Karpas-422 (cell line): Measurements from ENCODE around the gene PRODH2. TPM values are rescaled to one million over a fixed set of nuclear protein-coding genes. Genes with fewer than 3 reads are reported as not detected.

ENCODE experiments used
- DNase-seq: peaks from one replicate; pipeline ENCODE4 v3.0.0-alpha.2; 2015
- H2AFZ ChIP-seq: fragments of 200-600 bp; sonication (generic); 2 replicates; pipeline ENCODE4 v1.6.1; 2014; ENCODE audit warnings: antibody characterized with exemption, low read length, mixed read lengths
- H3K27ac ChIP-seq: fragments of 200-600 bp; sonication (generic); 2 replicates; pipeline ENCODE4 v1.5.1; 2014; ENCODE audit warnings: mild to moderate bottlenecking, low read length, moderate library complexity
- H3K27me3 ChIP-seq: fragments of 200-600 bp; sonication (generic); 2 replicates; pipeline ENCODE4 v1.6.1; 2014; ENCODE audit warnings: low read length, mixed read lengths
- H3K36me3 ChIP-seq: fragments of 200-600 bp; sonication (generic); 2 replicates; pipeline ENCODE4 v1.6.1; 2014; ENCODE audit warnings: low read length, mixed read lengths; ENCODE audit not compliant: insufficient read depth
- H3K4me1 ChIP-seq: fragments of 200-600 bp; sonication (generic); 2 replicates; pipeline ENCODE4 v1.6.1; 2014; ENCODE audit warnings: mild to moderate bottlenecking, low read length, mixed read lengths
- H3K4me2 ChIP-seq: fragments of 200-600 bp; sonication (generic); 2 replicates; pipeline ENCODE4 v1.6.1; 2014; ENCODE audit warnings: low read length, low read depth, mild to moderate bottlenecking; ENCODE audit not compliant: poor library complexity, severe bottlenecking
- H3K4me3 ChIP-seq: fragments of 200-600 bp; sonication (generic); 2 replicates; pipeline ENCODE4 v1.5.1; 2014; ENCODE audit warnings: mild to moderate bottlenecking, antibody characterized with exemption, low read length, mixed read lengths
- H3K79me2 ChIP-seq: fragments of 200-600 bp; sonication (generic); 2 replicates; pipeline ENCODE4 v1.6.1; 2014; ENCODE audit warnings: mild to moderate bottlenecking, low read length, mixed read lengths
- H3K9ac ChIP-seq: fragments of 200-600 bp; sonication (generic); 2 replicates; pipeline ENCODE4 v1.6.0; 2014; ENCODE audit warnings: low read length
- H3K9me2 ChIP-seq: fragments of 200-600 bp; sonication (generic), shearing (Covaris generic); replicated peaks from 2 replicates; pipeline ENCODE4 v1.6.0; 2014; ENCODE audit warnings: mild to moderate bottlenecking, low read length, moderate library complexity; ENCODE audit not compliant: insufficient read depth
- H3K9me3 ChIP-seq: fragments of 300-700, 200-600 bp; sonication (generic); 2 replicates; pipeline ENCODE4 v1.6.1; 2014; ENCODE audit warnings: low read length, mixed read lengths
- H4K20me1 ChIP-seq: fragments of 200-600 bp; sonication (generic); 2 replicates; pipeline ENCODE4 v1.6.1; 2014; ENCODE audit warnings: mild to moderate bottlenecking, antibody characterized with exemption, low read length, low read depth; ENCODE audit not compliant: insufficient read depth
- total RNA-seq: library from RNA; depleted of rRNA; stranded (reverse); fragments of >200 nt; shearing (Covaris generic); gene quantifications from 2 replicates; pipeline ENCODE4 v1.2.3, GENCODE V29; 2014; ENCODE audit warnings: low replicate concordance

The PRODH2 gene
- total RNA-seq, 1 experiment from 2014 or later, result not detected

- H3K4me3 ChIP-seq, result no peak overlapping the region
- H3K9me2 ChIP-seq, result no peaks in the 10 kb centered on the region
- no peaks in the 10 kb centered on the region for H3K36me3 ChIP-seq
- no peak overlapping the region for H2AFZ ChIP-seq
- no peak overlapping the region for H3K9ac ChIP-seq
- H3K79me2 ChIP-seq, result no peaks in the 10 kb centered on the region
- H3K4me1 ChIP-seq, result no peaks in the 10 kb centered on the region
- no peak overlapping the region for H3K27ac ChIP-seq
- H3K9me3 ChIP-seq, result no peaks in the 10 kb centered on the region
- no peaks in the 10 kb centered on the region for H4K20me1 ChIP-seq
- no peak overlapping the region for H3K4me2 ChIP-seq
- H3K27me3 ChIP-seq, result no peaks in the 10 kb centered on the region
- no peak for DNase-seq
Measured at GRCh38 chr19:35813043-35813890, 622 bp upstream of the PRODH2 start.

GRCh38 chr19:35811317-35812219 is 1.1 kb downstream of the PRODH2 start:
- Histone ChIP-seq H3K36me3 (no peaks in the 10 kb centered on the region), H3K4me3 (no peak overlapping the region), H3K9ac (no peak overlapping the region), H3K79me2 (no peaks in the 10 kb centered on the region), H3K9me2 (no peaks in the 10 kb centered on the region), H3K9me3 (no peaks in the 10 kb centered on the region), H2AFZ (no peak overlapping the region), H3K27ac (no peak overlapping the region), H4K20me1 (no peaks in the 10 kb centered on the region), H3K4me1 (no peaks in the 10 kb centered on the region), H3K4me2 (no peak overlapping the region), H3K27me3 (no peaks in the 10 kb centered on the region)
- DNase-seq, result no peak

GRCh38 chr19:35807633-35808032 is 5.0 kb downstream of the PRODH2 start:
- Histone ChIP-seq H3K4me1 (no peaks in the 10 kb centered on the region), H2AFZ (no peak overlapping the region), H3K9me3 (no peaks in the 10 kb centered on the region), H3K79me2 (no peaks in the 10 kb centered on the region), H3K9me2 (no peaks in the 10 kb centered on the region), H3K4me3 (no peak overlapping the region), H3K9ac (no peak overlapping the region), H3K36me3 (no peaks in the 10 kb centered on the region), H3K27ac (no peak overlapping the region), H4K20me1 (no peaks in the 10 kb centered on the region), H3K4me2 (no peak overlapping the region), H3K27me3 (no peaks in the 10 kb centered on the region)
- DNase-seq, result no peak

GRCh38 chr19:35806597-35806996 is 6.0 kb downstream of the PRODH2 start:
- Histone ChIP-seq H3K9ac (no peak overlapping the region), H2AFZ (no peak overlapping the region), H3K4me2 (no peak overlapping the region), H3K9me3 (no peaks in the 10 kb centered on the region), H3K27ac (no peak overlapping the region), H3K27me3 (no peaks in the 10 kb centered on the region), H3K4me3 (no peak overlapping the region), H4K20me1 (no peaks in the 10 kb centered on the region), H3K4me1 (no peaks in the 10 kb centered on the region), H3K9me2 (no peaks in the 10 kb centered on the region), H3K79me2 (no peaks in the 10 kb centered on the region), H3K36me3 (no peaks in the 10 kb centered on the region)
- no peak for DNase-seq

- Histone ChIP-seq H3K4me3 (no peak overlapping the region), H4K20me1 (no peaks in the 10 kb centered on the region), H3K36me3 (no peaks in the 10 kb centered on the region), H3K9me3 (no peaks in the 10 kb centered on the region), H3K4me2 (no peak overlapping the region), H3K9ac (no peak overlapping the region), H3K79me2 (no peaks in the 10 kb centered on the region), H3K9me2 (no peaks in the 10 kb centered on the region), H2AFZ (no peak overlapping the region), H3K27ac (no peak overlapping the region), H3K27me3 (no peaks in the 10 kb centered on the region), H3K4me1 (no peaks in the 10 kb centered on the region)
- no peak for DNase-seq
Measured at GRCh38 chr19:35805526-35806102, 7.0 kb downstream of the PRODH2 start.

- Histone ChIP-seq H3K79me2 (no peaks in the 10 kb centered on the region), H2AFZ (no peak overlapping the region), H3K9ac (no peak overlapping the region), H3K4me1 (no peaks in the 10 kb centered on the region), H3K4me2 (no peak overlapping the region), H3K36me3 (no peaks in the 10 kb centered on the region), H3K4me3 (no peak overlapping the region), H3K9me2 (no peaks in the 10 kb centered on the region), H3K27me3 (no peaks in the 10 kb centered on the region), H4K20me1 (no peaks in the 10 kb centered on the region), H3K27ac (no peak overlapping the region), H3K9me3 (no peaks in the 10 kb centered on the region)
- no peak for DNase-seq
Measured at GRCh38 chr19:35801828-35802227, 10.8 kb downstream of the PRODH2 start.

GRCh38 chr19:35797663-35798062 is 15.0 kb downstream of the PRODH2 start:
- no peak overlapping the region for H3K4me2 ChIP-seq

More at GRCh38 chr19:35797663-35798062, 15.0 kb downstream of the PRODH2 start:
- no peaks in the 10 kb centered on the region for H4K20me1 ChIP-seq
- H3K9me3 ChIP-seq, result no peaks in the 10 kb centered on the region
- H3K36me3 ChIP-seq, result no peaks in the 10 kb centered on the region
- no peaks in the 10 kb centered on the region for H3K4me1 ChIP-seq
- no peaks in the 10 kb centered on the region for H3K27me3 ChIP-seq
- no peak for DNase-seq
- no peaks in the 10 kb centered on the region for H3K9me2 ChIP-seq
- H3K27ac ChIP-seq, result no peak overlapping the region
- H3K9ac ChIP-seq, result no peak overlapping the region
- H3K79me2 ChIP-seq, result no peaks in the 10 kb centered on the region
- H2AFZ ChIP-seq, result no peak overlapping the region
- H3K4me3 ChIP-seq, result no peak overlapping the region
